Kidney glomerular epithelial cell (primary cell): ENCODE results near the gene CNTNAP2.

Source experiments
- DNase-seq: peaks from one replicate; lab custom pipeline; 2025; lab: John Stamatoyannopoulos, UW

CNTNAP2 gene

GRCh38 chr7:146423446-146423845, 306.8 kb downstream of the CNTNAP2 start:
- no peak for DNase-seq

DNA sequence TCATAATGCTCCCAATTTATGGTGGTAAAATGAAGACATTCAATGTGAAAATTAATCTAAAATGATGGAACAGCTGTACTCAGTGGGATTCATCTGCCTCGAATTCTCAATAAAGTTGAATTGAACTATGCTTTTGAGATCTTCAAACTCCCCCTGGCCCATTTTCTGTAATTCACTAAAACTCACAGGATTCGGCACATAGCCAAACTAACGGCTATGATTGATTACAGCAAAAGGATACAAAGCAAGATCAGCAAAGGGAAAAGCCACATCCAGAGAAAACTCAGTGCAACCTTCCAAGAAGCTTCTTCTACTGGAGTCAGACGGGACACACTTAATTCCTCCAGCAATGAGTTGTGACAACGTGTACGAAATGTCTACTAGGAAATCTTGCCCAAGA, 307.5 kb downstream of the CNTNAP2 start:
- DNase-seq, result no peak

DNA sequence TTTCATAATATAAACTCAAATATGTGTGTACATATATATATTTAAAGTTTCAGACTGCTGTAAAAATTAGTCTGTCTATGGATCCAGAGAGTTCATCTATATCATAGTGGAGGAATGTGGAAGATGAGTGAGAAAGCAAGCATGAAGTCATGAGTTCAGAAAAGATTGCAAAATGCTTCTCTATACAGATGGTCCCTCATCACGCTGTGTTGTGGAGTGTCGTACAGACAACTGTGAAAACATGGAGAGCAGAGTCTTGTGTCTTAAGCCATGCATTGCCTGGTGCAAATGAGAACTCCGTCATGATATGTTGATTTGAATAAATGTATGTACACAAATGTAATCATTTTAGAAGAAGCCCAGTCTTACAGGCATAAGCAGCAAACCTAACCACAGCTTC, 316.9 kb downstream of the CNTNAP2 start:
- DNase-seq, result no peak

- no peak for DNase-seq
These were observed 326.5 kb downstream of the CNTNAP2 start for GRCh38 chr7:146443102-146443501.

- no peak for DNase-seq
These were observed 333.0 kb downstream of the CNTNAP2 start for GRCh38 chr7:146449625-146450024.

- no peak for DNase-seq
These were observed 338.6 kb downstream of the CNTNAP2 start for GRCh38 chr7:146455091-146455655.

GRCh38 chr7:146479040-146479439, 362.4 kb downstream of the CNTNAP2 start:
- no peak for DNase-seq

DNA sequence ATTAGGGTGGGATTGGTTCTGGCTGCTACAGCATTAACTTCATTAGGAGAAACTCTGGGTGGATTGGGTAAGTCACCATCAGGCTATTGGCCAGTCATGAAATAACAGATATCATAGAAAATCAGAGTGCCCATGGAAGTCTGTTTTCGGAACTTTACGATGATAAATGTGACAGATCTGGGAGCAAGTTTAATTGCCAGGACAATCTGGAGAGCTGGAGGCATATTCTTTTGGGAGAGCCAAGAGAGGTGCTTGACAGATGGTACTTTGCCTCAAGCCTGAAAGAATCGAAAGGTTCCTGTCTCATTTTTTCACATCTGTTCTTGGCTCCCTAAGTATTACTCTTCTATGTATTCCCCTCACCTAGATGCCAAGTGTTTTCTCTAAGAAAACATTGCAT, 369.9 kb downstream of the CNTNAP2 start:
- DNase-seq, result no peak

GRCh38 chr7:146492017-146492416, 375.4 kb downstream of the CNTNAP2 start:
- DNase-seq, result no peak

- DNase-seq, result no peak
These were observed 378.5 kb downstream of the CNTNAP2 start for GRCh38 chr7:146494952-146495596.

DNA sequence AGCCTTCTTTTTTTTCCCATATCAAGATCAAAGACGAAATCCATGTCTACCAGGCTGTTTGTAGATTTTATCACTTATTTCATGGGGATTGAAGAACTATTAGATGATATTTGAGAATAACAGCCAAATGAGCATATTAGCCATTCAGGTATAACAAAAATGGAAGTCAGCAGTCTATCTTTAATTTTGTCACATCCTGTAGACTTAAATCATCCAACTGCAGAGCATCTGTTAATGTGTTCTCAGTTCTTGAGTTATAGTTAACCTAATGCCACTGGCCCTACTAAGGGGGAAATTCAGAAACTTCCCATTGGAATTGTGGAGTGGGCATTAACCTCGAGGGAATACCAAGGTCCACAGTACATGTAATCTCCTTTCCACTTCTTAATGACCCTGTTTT, 380.1 kb downstream of the CNTNAP2 start:
- no peak for DNase-seq

DNA sequence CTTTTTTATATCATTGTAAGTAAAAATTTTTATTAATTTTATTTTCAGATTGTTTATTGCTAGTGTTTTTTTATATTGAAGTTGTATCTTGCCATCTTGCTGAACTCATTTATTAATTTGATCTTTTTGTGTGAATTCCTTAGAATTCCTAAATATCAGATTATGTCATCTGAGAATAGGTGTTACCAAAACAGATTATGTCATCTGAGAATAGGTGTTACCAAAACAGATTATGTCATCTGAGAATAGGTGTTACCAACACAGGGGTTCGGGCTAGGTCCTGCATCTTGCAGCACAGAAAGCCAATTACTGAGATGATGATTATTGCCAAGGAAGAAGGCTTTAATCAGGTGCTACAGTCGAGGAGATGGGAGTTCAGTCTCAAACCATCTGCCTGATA, 383.4 kb downstream of the CNTNAP2 start:
- DNase-seq, result no peak

DNA sequence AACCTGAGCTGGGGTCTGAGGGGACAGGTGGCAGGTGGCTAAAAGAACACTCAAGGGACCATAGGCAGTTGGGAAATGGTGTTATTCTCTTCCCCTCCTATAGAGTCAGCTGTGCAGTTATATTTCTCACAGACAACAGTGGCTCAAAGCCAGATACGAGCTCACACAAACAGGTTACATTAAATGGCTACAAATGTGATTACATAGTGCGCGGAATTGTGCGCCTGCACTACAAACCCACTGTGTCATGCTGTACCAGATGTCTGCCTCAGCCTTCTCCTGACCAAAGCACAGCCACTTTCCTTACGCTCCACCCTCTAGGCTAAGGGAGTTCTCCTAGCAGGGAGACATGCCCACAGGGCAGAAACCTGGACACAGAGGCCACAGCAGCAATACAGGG, 387.2 kb downstream of the CNTNAP2 start:
- DNase-seq, result no peak

- no peak for DNase-seq
These were observed 393.6 kb downstream of the CNTNAP2 start for GRCh38 chr7:146510088-146510680.

- no peak for DNase-seq
These were observed 397.7 kb downstream of the CNTNAP2 start for GRCh38 chr7:146514304-146514703.

GRCh38 chr7:146528581-146528980, 412.0 kb downstream of the CNTNAP2 start:
- no peak for DNase-seq

DNA sequence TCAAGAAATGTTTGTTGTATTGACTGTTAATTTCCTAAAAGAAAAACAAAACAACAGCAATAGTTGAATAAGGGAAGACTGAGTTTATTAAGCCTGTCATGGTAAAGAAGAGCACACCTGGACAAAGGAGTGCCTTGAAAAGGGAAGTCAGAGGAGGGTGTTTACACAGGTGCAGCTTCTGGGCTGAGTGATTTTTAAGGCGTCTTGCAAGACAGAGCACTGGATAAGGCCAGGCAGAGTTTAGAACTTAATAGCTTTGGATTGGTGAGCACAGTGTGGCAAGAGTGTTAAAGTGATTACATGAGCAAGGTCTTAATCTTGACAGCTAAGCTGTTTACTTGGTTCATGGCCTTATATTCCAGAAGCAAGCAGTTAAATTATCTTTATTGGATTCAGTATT, 423.2 kb downstream of the CNTNAP2 start:
- no peak for DNase-seq

- no peak for DNase-seq
These were observed 425.5 kb downstream of the CNTNAP2 start for GRCh38 chr7:146542101-146542500.

- DNase-seq, result no peak
These were observed 428.1 kb downstream of the CNTNAP2 start for GRCh38 chr7:146544748-146545147.

GRCh38 chr7:146548816-146549215, 432.2 kb downstream of the CNTNAP2 start:
- DNase-seq, result no peak

DNA sequence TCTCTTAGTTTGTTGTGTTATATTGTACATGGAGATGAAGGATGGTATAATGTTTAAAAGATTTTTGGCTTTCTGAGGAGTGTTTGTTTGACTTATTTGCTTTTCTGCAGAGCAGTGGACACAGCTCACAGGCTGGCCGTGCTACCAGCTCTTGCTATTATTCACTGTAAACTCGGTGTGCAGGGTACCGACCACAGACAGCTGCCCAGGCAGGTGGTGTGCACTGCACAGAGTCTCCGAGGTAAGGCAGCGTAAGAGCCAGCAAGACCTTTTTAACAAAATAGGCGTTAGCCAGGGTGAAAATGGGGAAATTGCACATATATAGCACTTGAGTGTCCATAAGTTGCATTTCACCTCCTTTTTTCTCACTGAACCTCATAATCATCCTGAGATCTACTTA, 438.0 kb downstream of the CNTNAP2 start:
- no peak for DNase-seq

DNA sequence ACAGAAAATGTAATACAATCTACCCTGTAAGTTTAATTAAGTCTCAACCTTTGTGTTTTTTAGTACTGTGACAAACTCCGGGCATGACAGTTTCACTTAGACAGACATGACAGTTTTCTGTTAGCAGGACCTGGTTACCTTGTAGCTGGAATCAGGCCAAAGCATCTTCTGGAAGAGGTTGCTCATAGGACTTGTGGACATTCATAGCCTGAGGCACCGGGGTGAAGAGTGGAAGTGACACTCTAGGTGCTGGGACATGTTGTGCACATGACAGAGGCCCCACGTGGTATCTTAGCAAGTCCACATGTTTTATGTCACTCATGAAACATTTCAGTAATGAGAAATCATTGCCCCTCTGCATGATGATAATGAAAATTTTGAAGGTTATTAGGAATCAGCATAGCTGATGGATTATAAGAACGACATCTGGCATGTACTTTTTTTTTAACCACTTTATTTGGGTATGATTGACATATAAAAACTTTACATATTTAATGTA, 441.4 kb downstream of the CNTNAP2 start:
- no peak for DNase-seq

- no peak for DNase-seq
These were observed 449.3 kb downstream of the CNTNAP2 start for GRCh38 chr7:146565872-146566271.

GRCh38 chr7:146575903-146576302, 459.3 kb downstream of the CNTNAP2 start:
- DNase-seq, result no peak
